DOHH2 (cell line): ENCODE results near the gene CNGA1.

Experiments
- H3F3A ChIP-seq: fragments of 200-600 bp; sonication (generic), shearing (Covaris generic); 2 replicates; pipeline ENCODE4 v1.6.0; 2016; ENCODE audit warnings: antibody characterized with exemption, mild to moderate bottlenecking; ENCODE audit not compliant: control insufficient read depth, insufficient read depth
- H3K27ac ChIP-seq: fragments of 200-600 bp; sonication (generic); 2 replicates; pipeline ENCODE4 v1.5.1; 2014; ENCODE audit warnings: low read depth, mild to moderate bottlenecking, low read length, moderate library complexity
- H3K27me3 ChIP-seq: fragments of 200-600 bp; sonication (generic); 2 replicates; pipeline ENCODE4 v1.6.1; 2014; ENCODE audit warnings: mild to moderate bottlenecking, low read length, mixed read lengths; ENCODE audit not compliant: control insufficient read depth
- H3K36me3 ChIP-seq: fragments of 200-600 bp; sonication (generic); 2 replicates; pipeline ENCODE4 v1.6.1; 2014; ENCODE audit warnings: mild to moderate bottlenecking, low read length, moderate library complexity, mixed read lengths; ENCODE audit not compliant: control insufficient read depth
- H3K4me1 ChIP-seq: fragments of 200-600 bp; sonication (generic); 2 replicates; pipeline ENCODE4 v1.6.1; 2014; ENCODE audit warnings: mild to moderate bottlenecking, low read length, mixed read lengths; ENCODE audit not compliant: control insufficient read depth
- H3K4me2 ChIP-seq: fragments of 200-600 bp; sonication (generic); 2 replicates; pipeline ENCODE4 v1.6.0; 2014; ENCODE audit warnings: mild to moderate bottlenecking, low read length, moderate library complexity
- H3K4me3 ChIP-seq: fragments of 200-600 bp; sonication (generic); 2 replicates; pipeline ENCODE4 v1.5.1; 2014; ENCODE audit warnings: mild to moderate bottlenecking, low read length, mixed read lengths
- H3K79me2 ChIP-seq: fragments of 200-600 bp; sonication (generic); 2 replicates; pipeline ENCODE4 v1.6.1; 2014; ENCODE audit warnings: mild to moderate bottlenecking, low read length, mixed read lengths; ENCODE audit not compliant: control insufficient read depth
- H3K9me2 ChIP-seq: fragments of 200-600 bp; sonication (generic); replicated peaks from 2 replicates; pipeline ENCODE4 v1.6.1; 2014; ENCODE audit warnings: mild to moderate bottlenecking, low read length, mixed read lengths; ENCODE audit not compliant: control insufficient read depth
- H3K9me3 ChIP-seq: fragments of 200-600 bp; sonication (generic); 2 replicates; pipeline ENCODE4 v1.6.1; 2014; ENCODE audit warnings: antibody characterized with exemption, low read length, mixed read lengths; ENCODE audit not compliant: control insufficient read depth, insufficient read depth
- H4K20me1 ChIP-seq: fragments of 200-600 bp; sonication (generic); 2 replicates; pipeline ENCODE4 v1.6.0; 2014; ENCODE audit warnings: low read depth, mild to moderate bottlenecking, antibody characterized with exemption, low read length, moderate library complexity; ENCODE audit not compliant: control insufficient read depth, insufficient read depth
- EZH2phosphoT487 ChIP-seq: fragments of 200-600 bp; sonication (generic); IDR thresholded peaks from 2 replicates; pipeline ENCODE4 v1.6.1; 2017; ENCODE audit warnings: borderline replicate concordance, mild to moderate bottlenecking, antibody characterized with exemption, low read length, moderate library complexity, mixed read lengths
- TF ChIP-seq, protein P1 (sequence below): fragments of 200-600 bp; sonication (generic); IDR thresholded peaks from one replicate; pipeline ENCODE4 v1.5.1; 2014; ENCODE audit warnings: antibody characterized with exemption, mild to moderate bottlenecking, low read depth, low read length; ENCODE audit not compliant: poor library complexity, severe bottlenecking

Gene CNGA1

DNA sequence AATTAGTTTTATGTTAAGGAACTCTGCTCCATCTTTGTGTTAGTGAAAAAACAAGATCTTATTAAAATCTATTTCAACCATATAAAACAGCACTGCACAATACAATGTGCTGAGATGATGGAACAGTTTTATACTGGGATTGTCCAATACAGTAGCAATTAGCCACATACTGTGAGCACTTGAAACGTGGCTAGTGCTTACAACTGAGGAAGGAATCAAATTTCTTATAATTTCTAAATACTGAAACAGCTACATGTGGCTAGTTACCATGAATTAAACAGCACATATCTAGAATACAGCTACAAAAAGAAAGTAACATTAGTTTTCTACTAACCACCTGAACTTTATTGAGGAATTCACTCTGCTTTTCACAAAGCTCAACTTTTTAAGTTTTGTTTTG, 116.8 kb downstream of the CNGA1 start:
- H3K4me3 ChIP-seq = no peak overlapping the region
- no peaks in the 10 kb centered on the region for H3K4me1 ChIP-seq
- H3F3A ChIP-seq = no peaks in the 10 kb centered on the region
- no peaks in the 10 kb centered on the region for H4K20me1 ChIP-seq
- peaks cover 5% of the 10 kb centered on the region for H3K79me2 ChIP-seq
- H3K9me2 ChIP-seq = no peaks in the 10 kb centered on the region
- H3K4me2 ChIP-seq = no peak overlapping the region
- no peaks in the 10 kb centered on the region for H3K27me3 ChIP-seq
- TF ChIP-seq EZH2phosphoT487 = no peak
- TF ChIP-seq, protein P1, sequence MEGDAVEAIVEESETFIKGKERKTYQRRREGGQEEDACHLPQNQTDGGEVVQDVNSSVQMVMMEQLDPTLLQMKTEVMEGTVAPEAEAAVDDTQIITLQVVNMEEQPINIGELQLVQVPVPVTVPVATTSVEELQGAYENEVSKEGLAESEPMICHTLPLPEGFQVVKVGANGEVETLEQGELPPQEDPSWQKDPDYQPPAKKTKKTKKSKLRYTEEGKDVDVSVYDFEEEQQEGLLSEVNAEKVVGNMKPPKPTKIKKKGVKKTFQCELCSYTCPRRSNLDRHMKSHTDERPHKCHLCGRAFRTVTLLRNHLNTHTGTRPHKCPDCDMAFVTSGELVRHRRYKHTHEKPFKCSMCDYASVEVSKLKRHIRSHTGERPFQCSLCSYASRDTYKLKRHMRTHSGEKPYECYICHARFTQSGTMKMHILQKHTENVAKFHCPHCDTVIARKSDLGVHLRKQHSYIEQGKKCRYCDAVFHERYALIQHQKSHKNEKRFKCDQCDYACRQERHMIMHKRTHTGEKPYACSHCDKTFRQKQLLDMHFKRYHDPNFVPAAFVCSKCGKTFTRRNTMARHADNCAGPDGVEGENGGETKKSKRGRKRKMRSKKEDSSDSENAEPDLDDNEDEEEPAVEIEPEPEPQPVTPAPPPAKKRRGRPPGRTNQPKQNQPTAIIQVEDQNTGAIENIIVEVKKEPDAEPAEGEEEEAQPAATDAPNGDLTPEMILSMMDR = no peak
- no peak overlapping the region for H3K27ac ChIP-seq
- H3K9me3 ChIP-seq = no peaks in the 10 kb centered on the region
- peaks cover 85% of the 10 kb centered on the region for H3K36me3 ChIP-seq

DNA sequence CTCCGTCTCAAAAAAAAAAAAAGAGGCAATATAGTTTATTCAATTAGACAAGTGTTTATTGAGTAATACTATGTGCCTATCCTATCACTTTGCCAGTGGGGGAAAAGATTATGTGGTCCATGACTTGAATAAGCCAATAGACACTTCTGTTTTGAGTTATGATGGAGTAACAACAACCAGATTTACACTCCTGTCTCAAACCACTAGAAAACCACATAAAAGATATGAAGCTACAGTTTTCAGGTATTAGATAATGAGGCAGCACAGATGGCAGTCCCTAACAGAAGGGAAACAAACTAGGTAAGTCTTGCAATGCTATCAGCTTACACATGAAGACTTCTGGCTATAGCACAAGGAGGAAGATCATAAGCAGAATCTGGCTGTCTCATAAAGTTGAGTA, 124.6 kb downstream of the CNGA1 start:
- no peak overlapping the region for H3K27ac ChIP-seq
- no peak overlapping the region for H3K4me3 ChIP-seq
- H3K4me2 ChIP-seq = no peak overlapping the region
- TF ChIP-seq EZH2phosphoT487 = no peak
- TF ChIP-seq, protein P1 = no peak
- peaks cover 86% of the 10 kb centered on the region for H3K36me3 ChIP-seq
- H3K9me2 ChIP-seq = no peaks in the 10 kb centered on the region
- no peaks in the 10 kb centered on the region for H3K9me3 ChIP-seq
- no peaks in the 10 kb centered on the region for H4K20me1 ChIP-seq
- no peaks in the 10 kb centered on the region for H3F3A ChIP-seq
- no peaks in the 10 kb centered on the region for H3K27me3 ChIP-seq
- no peaks in the 10 kb centered on the region for H3K4me1 ChIP-seq
- H3K79me2 ChIP-seq = no peaks in the 10 kb centered on the region
